Stimulated activated CD8-positive, alpha-beta memory T cell treated with anti-CD3 and anti-CD28 coated beads, Interleukin-15, amount 100 ng/mL, for 48 hours (primary cell): ENCODE data around the gene RPL10.

ENCODE experiments used
- DNase-seq, 2 donors: peaks; one replicate each; pipeline ENCODE4 v3.0.0-alpha.2; 2020; ENCODE audit warnings: low read depth in 2 of 2

Gene RPL10

DNA sequence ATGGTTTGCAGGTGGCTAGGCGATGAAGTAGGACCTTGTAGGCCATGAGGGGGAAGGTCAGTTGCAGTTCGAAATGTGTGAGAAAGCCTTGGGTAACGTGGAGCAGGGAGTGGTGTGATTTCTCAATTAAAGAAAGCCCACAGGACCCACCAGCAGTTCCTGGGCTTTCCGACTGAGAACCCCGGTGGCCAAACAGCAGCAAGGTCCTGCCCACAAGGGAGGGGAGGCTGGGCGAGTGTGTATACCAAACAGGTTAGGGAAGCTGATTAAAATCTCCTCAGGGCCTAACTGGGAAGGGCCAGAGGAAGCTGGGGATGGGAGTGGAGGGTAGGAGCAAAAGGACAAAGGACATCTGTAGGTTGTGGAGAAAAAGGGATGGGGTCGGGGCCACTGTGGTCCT is 32.7 kb downstream of the RPL10 start:
- no peak for DNase-seq

DNA sequence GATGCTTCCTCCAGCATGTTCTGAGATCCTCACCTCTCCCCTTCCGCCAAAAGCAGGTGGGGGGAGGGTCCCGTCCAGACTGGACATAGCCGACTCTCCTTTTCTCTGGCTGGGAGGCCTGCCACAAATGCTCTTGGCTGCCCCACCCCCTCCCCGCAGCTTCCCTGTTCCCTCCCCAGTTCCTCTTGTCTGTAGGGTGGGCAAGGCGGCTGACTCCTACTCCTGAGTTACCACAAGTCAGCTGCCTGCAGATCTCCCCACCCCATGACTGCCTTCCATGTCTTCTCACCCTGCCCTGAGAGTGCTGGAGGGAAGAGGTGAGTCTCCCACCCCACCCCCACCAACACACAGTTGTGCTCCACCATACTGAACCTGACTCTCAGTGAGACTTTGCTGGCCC is 33.2 kb downstream of the RPL10 start:
- DNase-seq = no peak

DNA sequence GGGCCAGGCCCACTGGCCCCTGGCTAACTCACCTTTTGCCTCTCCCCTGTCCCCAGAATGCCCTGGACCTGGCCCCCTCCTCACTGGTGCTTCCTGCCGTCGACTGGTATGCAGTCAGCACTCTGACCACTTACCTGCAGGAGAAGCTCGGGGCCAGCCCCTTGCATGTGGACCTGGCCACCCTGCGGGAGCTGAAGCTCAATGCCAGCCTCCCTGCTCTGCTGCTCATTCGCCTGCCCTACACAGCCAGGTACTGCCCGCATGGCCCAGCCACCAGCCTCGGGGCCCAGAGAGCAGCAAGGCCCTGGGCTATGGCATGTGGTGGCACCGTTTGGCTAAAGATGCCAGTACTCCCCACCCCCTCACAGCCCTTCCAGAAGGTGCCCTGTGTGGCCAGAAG is 34.0 kb downstream of the RPL10 start:
- DNase-seq = no peak

DNA sequence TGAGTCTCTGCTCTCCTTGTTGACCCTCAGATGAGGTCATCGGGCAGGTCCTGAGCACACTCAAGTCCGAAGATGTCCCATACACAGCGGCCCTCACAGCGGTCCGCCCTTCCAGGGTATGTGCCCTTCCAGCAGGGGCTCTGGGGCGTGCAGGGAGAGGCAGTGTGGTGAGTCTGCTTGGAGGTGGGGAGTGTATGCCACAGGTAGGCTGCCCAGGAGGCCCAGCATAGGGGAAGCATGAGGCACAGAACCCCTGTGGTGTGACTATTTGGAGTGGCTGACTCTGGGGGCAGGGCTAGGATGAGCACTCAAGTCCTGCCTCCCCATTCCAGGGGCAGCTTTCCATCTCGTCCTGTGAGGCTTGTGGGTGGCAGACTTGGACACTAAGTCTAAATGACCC is 35.4 kb downstream of the RPL10 start:
- no peak for DNase-seq

DNA sequence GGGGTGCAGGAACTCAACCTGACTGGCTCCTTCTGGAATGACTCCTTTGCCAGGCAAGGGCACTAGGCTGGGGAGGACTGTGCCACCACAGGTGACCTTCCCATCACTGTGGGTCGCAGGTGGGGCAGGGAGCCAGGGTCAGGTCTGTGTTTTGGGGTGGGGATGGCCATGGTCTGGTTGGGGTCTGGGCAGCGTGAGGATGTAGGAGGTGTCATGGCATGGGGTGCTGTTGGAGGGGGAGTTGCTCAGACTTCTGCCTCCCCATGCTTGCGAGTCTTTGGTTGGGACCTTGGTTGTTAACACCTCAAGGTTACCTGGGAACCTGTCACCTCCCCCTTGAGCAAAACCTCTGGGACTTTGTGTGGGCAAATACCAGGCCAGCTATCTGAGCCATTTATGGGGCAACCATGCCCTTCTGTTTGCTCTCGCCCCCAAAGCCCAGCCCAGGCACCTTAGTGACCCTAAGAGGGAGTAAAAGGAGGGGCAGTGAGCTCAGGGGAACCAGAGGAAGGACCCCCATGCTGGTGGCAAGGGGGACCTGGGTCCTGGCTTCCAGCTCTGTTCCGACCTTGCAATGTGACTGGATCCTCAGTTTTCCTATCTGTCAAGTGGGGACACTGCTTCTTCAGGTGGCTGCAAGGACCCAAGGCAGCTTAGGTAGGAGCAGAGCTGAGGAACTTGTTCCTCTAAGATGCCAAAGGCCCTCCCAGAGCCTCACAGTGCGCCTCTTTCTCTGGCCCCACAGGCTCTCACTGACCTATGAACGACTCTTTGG is 36.4 kb downstream of the RPL10 start:
- DNase-seq = no peak

DNA sequence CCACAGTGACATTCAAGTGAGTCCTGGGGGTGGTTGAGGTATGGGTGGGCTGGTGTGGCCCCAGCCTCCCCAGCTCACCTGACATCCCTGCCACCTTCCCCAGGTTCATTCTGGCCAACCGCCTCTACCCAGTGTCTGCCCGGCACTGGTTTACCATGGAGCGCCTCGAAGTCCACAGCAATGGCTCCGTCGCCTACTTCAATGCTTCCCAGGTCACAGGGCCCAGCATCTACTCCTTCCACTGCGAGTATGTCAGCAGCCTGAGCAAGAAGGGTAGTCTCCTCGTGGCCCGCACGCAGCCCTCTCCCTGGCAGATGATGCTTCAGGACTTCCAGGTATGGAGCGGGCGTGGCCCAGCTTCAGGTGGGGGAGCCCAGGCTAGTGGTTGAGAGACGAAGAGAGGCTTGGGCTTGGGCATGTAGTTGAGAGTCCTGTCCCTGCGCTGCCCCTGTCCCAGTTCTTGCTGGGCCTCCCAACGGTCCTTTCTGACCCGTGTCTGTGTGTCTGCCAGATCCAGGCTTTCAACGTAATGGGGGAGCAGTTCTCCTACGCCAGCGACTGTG is 37.1 kb downstream of the RPL10 start:
- DNase-seq = no peak

DNA sequence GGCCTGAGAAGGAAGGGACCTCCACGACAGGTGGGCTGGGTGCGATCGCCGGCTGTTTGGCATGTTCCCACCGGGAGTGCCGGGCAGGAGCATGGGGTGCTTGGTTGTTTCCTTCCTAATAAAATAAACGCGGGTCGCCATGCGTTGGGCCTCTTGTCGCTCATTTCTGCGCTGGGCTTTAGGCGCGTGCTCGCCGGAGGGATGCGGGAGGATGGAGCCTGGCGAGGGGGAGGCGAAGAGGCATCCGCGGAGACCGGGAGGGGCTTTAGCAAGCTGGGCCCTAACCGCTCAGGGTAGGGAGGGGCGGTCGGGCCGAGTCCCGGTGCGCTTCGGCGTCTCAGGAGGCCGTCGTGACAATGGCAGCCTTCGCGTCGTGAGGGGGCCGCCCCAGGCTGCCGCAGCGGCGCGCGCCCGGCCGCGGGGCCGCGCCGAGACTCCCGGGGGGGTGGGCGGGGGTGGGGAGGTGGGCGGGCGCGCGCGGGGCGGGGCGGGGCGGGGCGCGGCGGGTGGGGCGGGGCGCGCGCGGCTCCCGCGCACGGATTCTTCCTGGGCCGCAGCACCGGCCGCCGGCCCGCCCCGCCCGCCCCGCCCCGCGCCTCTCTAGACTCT is 38.3 kb downstream of the RPL10 start:
- no peak for DNase-seq

DNA sequence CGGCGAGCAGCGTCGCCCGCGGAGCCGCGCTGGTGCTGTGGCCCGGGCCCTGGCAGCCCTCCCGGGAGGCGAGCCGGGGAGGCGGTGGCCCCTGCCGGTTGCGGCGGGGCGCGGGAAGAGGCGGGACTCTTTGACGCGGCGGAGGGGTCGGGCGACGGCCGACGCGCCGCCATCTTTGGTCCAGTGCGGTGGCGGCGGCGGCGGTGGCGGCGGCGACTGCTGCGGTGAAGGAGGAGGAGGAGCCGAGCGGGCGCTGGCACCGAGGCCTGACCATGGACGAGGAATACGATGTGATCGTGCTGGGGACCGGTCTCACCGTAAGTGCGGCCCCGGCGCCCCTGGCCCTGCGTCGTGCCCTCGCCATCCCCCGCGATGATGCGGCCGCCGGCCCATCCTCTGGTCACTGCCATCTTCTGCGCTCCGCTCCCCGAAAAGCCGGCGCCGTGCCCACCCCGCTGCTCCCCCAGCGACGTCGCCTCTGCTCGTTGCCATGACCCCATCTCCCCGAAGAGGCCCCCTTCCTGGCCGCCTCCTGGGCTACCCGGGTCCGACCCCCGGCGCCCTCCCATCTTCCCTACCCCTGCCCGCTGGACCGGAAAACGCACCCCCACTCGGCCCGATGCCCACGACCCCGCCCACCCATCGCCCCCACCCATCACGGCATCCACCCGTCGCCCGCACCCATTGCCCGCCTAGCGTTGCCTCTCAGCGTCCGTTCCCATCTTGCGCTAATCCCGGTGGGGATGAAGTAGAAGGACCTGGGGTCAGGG is 39.0 kb downstream of the RPL10 start, which contains the start of gene GDI1:
Gene GDI1 (plus strand): TSS at position 172 of the 770 bp plus-strand sequence. CDS start 101 bp downstream, at position 273.
- no peak for DNase-seq

DNA sequence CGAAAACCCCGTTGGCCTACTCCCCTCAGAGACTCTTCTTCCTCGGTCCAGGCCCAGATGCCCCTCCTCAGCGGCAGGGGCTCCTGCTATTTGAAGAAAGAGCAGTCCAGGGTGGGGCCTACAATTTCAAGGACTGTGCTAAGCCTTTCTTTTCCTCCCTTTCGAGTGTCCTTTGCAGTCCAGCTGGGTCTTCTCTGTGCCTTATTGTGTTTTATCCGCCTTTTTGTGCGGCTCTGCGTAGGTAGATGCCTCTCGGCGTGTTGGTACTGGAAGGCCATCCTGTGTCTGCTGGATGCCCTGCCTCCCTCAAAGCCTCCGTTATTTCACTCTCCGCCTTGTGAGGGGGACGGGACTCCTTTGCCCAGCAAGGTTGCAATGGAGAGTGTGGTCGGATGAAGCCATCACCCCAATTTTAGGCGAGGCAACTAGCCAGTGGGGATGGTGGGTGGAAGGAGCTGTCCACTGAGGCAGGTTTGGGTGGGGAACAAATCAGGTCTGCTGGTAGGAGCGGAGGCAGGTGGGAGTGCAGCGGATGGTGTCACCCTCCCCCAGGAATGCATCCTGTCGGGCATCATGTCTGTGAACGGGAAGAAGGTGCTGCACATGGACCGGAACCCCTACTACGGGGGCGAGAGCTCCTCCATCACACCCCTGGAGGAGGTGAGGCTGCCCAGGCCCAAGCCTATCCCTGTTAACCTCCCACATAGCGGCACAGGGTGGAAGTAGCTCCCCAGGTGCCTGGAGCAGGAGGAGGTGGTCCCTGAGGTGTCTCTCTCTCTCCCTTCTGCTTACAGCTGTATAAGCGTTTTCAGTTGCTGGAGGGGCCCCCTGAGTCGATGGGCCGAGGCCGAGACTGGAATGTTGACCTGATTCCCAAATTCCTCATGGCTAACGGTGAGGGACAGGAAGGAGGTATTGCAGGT is 40.1 kb downstream of the RPL10 start:
- no peak for DNase-seq

DNA sequence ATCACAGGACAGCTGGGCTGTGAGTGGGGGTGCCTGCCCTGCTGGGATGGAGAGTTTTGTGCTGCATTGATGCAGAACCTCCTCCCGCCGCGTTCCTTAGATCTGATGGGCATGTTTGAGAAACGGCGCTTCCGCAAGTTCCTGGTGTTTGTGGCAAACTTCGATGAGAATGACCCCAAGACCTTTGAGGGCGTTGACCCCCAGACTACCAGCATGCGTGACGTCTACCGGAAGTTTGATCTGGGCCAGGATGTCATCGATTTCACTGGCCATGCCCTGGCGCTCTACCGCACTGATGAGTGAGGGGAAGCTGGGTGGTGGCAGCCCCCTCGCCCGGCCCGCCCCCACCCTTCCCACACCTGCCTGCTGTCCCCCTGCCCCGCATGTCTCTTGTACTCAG is 41.7 kb downstream of the RPL10 start:
- no peak for DNase-seq

DNA sequence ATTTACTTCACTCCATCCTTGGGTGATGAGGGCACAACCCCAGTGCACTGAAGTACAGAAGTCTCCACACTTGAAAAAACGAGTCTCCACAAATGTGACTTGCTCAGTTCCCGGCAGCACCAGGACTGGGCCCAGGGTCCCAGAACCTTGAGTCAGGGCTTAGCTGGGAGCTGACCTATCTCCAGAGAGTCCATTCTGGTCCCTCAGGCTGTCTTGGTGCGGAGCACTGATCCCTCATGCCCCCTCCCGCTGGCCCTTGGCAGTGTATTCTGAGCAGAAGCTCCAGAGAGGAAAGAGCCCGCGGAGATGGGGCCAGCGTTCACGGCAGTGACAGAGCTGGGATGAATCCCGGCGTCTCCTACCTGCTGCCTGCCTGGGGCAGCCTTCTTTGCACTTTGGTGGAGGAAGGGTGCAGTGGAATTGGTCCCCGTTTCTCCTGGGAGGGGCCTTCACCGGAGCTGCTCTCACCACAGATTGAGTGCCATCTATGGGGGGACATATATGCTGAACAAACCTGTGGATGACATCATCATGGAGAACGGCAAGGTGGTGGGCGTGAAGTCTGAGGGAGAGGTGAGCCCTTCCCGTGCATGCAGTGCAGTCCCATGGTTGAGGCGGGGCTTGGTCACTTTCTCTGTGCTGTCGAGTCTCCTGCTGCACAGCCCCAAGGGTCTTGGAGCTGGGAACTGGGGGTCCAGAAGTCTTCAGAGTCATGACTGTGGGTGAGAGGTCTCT is 42.6 kb downstream of the RPL10 start:
- no peak for DNase-seq

DNA sequence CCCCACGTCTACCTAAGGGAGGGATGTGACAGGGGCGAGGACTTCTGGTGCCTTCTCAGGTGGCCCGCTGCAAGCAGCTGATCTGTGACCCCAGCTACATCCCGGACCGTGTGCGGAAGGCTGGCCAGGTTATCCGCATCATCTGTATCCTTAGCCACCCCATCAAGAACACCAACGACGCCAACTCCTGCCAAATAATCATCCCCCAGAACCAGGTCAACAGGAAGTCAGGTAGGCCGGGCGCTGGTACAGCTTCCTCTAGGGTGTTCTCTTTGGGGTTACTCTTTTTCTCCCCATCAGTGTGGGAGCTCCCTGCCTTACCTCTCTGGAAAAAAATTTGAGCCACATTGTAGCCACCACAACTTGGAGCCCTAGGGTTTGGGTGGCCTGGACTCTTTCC is 43.4 kb downstream of the RPL10 start:
- no peak for DNase-seq

DNA sequence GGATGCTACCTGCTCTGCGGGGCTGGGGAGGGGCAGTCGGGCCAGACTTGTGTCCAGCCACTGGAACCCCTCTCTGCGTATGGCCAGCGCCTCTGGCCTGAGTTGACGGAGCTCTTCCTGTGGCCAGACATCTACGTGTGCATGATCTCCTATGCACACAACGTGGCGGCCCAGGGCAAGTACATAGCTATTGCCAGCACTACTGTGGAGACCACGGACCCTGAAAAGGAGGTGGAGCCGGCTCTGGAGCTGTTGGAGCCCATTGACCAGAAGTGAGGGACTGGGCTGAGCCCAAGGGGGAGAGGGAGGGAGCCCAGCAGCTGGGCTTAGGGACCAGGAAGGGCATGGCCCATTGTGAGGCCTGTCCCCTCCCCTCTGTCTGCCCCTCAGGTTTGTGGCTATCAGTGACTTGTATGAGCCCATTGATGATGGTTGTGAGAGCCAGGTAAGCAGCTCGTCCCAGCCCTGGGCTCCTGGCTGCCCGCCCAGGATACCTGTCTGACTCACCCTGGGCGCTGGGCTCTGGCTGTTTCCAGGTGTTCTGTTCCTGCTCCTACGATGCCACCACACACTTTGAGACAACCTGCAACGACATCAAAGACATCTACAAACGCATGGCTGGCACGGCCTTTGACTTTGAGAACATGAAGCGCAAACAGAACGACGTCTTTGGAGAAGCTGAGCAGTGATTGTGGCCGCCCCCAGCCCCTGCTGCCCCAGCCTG is 44.0 kb downstream of the RPL10 start:
- DNase-seq = no peak

DNA sequence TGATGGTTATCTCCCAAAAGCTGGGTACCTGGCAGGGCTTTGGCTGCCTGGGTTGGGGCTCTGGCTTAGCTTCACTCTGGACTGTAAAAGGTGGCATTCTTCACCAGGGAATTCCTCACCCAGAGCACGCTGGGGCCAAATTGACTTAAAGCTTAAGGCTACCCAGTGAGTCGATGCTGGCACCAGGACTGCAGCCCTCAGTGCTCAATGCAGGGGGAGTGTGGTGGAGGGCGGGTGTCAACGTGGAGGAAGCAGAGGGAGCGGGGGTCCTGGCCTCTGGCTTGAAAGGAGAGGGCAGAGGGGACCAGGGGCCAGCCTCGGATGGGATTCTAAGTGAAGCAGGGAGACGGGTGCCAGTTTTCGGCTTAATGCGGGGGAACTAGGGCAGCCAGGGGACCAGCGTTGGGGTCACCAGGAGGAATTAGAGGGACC is 45.3 kb downstream of the RPL10 start:
- DNase-seq = no peak

DNA sequence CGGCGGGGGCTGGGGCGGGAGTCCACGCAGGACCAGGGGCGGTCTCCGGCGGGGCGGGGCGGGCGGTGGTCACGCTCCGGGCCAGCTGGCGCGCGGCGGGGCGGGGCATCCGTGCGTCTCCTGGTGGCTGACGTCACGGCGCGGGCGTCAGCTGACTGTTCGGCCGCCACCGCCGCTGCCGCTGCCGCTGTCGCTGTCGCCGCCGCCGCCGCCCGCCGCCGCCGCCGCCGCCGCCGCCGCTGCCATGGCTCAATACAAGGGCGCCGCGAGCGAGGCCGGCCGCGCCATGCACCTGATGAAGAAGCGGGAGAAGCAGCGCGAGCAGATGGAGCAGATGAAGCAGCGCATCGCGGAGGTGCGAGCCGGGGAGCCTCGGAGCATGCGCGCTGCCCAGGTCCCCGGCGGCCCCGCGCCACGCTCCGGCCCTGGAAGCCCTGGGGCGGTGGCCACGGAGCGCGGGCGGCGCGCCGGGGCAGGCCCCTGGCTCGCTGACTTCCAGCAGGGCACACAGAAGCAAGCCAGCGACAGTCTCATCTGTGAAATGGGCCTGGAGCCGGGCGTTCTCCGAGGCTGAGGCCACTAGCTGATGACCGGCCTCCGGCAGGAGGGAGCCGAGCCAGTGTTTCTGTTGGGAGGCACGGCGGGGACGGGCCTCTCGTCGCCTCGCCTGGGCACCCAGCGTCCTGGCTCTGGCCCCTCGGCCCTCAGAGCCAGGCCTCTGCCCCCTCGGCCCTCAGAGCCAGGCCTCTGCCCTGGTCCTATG is 46.0 kb downstream of the RPL10 start, which contains the start of gene FAM50A:
Gene FAM50A (plus strand): TSS at position 150 of the 763 bp plus-strand sequence. CDS start 95 bp downstream, at position 245.
- DNase-seq = peak; percentile 56 to 66

DNA sequence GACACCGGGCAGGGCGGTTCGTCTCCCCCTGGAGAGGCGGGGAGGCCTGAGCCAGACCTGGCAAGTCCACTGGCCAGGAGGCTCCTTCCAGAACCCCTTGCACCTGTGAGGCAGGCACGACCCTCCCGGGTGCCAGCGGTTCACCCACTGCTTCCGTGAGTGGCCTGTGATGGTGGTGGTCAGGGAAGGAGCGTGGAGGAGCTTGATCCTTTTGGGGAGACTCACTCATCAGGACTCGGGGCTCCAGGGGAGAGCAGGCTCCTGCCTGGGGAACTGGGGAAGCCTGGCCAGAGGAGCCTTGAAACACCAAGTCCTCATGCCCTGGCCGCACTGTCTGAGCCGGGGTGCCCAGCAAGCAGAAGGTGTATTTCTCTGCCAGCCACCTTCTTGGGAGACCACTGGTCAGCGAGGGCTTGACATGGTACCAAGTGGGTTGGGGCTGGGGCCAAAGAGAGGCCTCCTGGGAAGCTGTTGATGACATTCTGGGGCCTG is 46.6 kb downstream of the RPL10 start:
- no peak for DNase-seq

DNA sequence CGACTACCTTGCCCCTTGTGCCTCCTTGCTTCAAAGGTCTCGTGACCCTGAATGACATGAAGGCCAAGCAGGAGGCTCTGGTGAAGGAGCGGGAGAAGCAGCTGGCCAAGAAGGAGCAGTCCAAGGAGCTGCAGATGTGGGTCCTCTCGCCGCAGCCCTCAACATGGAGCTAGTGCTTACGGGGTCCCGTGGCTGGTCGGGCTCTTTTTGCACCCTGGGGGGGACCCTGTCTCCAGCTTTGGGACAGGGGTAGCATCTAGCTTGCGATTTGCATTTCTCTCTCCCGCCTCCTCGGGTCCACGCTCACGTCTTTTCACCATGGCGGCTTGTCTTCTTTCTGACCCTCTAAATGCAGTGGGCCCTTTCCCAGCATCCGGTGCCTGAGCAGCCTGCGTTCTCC is 47.6 kb downstream of the RPL10 start:
- DNase-seq = no peak

DNA sequence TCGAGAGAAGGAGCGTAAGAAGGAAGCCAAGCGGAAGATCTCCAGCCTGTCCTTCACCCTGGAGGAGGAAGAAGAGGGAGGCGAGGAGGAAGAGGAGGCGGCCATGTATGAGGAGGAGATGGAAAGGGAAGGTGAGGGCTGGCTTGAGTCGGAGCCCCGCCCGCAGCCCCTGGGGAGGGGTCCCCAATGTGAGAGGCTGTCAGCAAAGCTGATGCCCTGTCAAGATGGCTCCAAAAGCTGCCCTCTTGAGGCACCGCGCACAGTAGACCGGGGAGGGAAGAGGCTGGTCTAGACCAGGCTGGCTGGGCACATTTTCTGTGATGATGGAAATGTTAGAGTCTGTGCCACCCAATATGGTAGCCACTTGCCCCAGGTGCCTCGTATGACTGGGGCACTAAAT is 48.3 kb downstream of the RPL10 start:
- DNase-seq = no peak

DNA sequence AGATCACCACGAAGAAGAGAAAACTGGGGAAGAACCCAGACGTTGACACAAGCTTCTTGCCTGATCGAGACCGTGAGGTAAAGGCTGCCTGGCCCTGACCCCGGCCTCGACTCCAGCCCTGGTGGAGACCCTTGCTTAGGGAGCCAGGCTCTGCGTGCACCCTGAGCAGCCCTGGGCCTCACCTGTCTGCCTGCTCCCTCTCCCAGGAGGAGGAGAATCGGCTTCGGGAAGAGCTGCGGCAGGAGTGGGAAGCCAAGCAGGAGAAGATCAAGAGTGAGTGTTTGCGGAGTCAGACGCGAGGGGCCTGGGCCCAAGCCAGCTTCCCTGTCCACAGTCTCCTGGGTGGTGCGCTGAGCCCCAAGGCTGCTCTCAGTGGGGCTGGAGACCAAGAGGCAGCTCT is 50.3 kb downstream of the RPL10 start:
- no peak for DNase-seq
